HEK293 (cell line): Measurements from ENCODE around the gene MYO1G.

Experiments used
- CTCF ChIP-seq: fragments of 450-650 bp; formaldehyde crosslinking; IDR thresholded peaks from 2 replicates; pipeline ENCODE4 v1.5.1; 2016; ENCODE audit warnings: missing biosample characterization, missing genetic modification characterization
- ZNF121 ChIP-seq: fragments of 450-650 bp; formaldehyde crosslinking; IDR thresholded peaks from 2 replicates; pipeline ENCODE4 v1.5.1; 2016; ENCODE audit warnings: missing biosample characterization, missing genetic modification characterization

GRCh38 chr7:45027774-45028114 is 48.9 kb upstream of the MYO1G start:
- TF ChIP-seq ZNF121 (tag by site-specific recombination) (no peak), CTCF (tag by site-specific recombination) (no peak)
